ENCODE measurements around the gene SMCO1.

DNA sequence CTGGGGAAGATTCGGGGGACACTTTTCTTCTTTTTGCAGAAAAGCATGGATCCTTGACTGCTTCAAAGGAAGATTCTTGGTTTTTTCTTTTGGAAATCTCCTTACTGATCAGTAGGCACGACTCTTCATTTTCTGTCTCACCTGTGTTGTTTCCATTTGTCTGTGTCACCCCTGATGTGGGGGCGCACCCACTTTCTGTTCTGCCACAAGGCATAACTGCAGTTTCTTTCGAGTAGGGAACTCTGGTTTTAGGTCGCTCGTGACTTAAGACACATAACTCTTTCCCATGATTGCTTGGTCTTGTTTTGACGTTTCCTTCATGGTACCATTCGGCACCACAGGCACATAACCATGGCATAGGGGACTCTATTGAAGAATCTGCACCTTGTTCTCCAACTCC, 42.9 kb downstream of the SMCO1 start:
- TF ChIP-seq, protein P1, sequence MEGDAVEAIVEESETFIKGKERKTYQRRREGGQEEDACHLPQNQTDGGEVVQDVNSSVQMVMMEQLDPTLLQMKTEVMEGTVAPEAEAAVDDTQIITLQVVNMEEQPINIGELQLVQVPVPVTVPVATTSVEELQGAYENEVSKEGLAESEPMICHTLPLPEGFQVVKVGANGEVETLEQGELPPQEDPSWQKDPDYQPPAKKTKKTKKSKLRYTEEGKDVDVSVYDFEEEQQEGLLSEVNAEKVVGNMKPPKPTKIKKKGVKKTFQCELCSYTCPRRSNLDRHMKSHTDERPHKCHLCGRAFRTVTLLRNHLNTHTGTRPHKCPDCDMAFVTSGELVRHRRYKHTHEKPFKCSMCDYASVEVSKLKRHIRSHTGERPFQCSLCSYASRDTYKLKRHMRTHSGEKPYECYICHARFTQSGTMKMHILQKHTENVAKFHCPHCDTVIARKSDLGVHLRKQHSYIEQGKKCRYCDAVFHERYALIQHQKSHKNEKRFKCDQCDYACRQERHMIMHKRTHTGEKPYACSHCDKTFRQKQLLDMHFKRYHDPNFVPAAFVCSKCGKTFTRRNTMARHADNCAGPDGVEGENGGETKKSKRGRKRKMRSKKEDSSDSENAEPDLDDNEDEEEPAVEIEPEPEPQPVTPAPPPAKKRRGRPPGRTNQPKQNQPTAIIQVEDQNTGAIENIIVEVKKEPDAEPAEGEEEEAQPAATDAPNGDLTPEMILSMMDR (IDR thresholded peaks at IDR 0.05), result no peak
- no peak for TF ChIP-seq EP300 (IDR thresholded peaks at IDR 0.05)

All from ovary (tissue), 3 donors.